A549 (cell line): ENCODE data around the gene IER2.

Source experiments
- EP300 ChIP-seq, 2 experiments: fragments of >200 bp; sonication (Bioruptor Twin); formaldehyde crosslinking; IDR thresholded peaks; 2 replicates in 1 of 2; 3 replicates in 1 of 2; pipeline ENCODE4 v1.6.1; 2016 to 2017
- TF ChIP-seq, protein P1 (sequence below): fragments of 450-650 bp; IDR thresholded peaks from 2 replicates; pipeline ENCODE4 v1.6.1; 2014; ENCODE audit warnings: antibody characterized with exemption

GRCh38 chr19:13117176-13117771 lies 32.9 kb upstream of the IER2 start:
- TF ChIP-seq, protein P1, sequence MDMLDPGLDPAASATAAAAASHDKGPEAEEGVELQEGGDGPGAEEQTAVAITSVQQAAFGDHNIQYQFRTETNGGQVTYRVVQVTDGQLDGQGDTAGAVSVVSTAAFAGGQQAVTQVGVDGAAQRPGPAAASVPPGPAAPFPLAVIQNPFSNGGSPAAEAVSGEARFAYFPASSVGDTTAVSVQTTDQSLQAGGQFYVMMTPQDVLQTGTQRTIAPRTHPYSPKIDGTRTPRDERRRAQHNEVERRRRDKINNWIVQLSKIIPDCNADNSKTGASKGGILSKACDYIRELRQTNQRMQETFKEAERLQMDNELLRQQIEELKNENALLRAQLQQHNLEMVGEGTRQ, result no peak
- no peak for TF ChIP-seq EP300 (IDR thresholded peaks at IDR 0.05)
